PC-3 (cell line): ENCODE results near the gene MMP15. TPM values are rescaled to one million over a fixed set of nuclear protein-coding genes. Genes with fewer than 3 reads are reported as not detected.

ENCODE experiments used
- ATAC-seq: fragments of 200-7000 bp; cut with Tn5 transposase; 2 replicates; pipeline ENCODE4 v1.9.1; 2020; ENCODE audit warnings: mild to moderate bottlenecking, moderate library complexity
- BruUV-seq: library from RNA; stranded (reverse); fragments of 400-500 nt; replicated peaks from 2 replicates; lab custom pipeline; 2021; lab: Mats Ljungman, UMichigan
- CTCF ChIA-PET: fragments of 300-600 bp; sonication (Branson Sonifier 250); formaldehyde crosslinking; loops from one replicate; lab custom pipeline; 2022; ENCODE audit warnings: antibody characterized with exemption; lab: Charles Lee
- POLR2A ChIA-PET: fragments of 300-600 bp; sonication (Branson Sonifier 250); formaldehyde crosslinking; loops from one replicate; lab custom pipeline; 2022; ENCODE audit warnings: antibody characterized with exemption; ENCODE audit not compliant: unreplicated experiment; lab: Charles Lee
- DNase-seq: peaks from one replicate; pipeline ENCODE4 v3.0.0-alpha.2; 2015
- H2AFZ ChIP-seq: fragments of 300-600 bp; sonication (generic); 2 replicates; pipeline ENCODE4 v1.6.0; 2016; ENCODE audit warnings: antibody characterized with exemption, low read length
- H3F3A ChIP-seq: fragments of 300-600 bp; sonication (generic); one replicate; pipeline ENCODE4 v1.6.0; 2017; ENCODE audit warnings: antibody characterized with exemption, low read length, control low read depth, mild to moderate bottlenecking; ENCODE audit not compliant: unreplicated experiment
- H3K27ac ChIP-seq: fragments of 300-600 bp; sonication (generic); 2 replicates; pipeline ENCODE4 v1.5.1; 2016; ENCODE audit warnings: mild to moderate bottlenecking, low read length
- H3K27me3 ChIP-seq: fragments of 300-600 bp; sonication (generic); 2 replicates; pipeline ENCODE4 v1.6.1; 2016; ENCODE audit warnings: low read length, mixed read lengths
- H3K36me3 ChIP-seq: fragments of 300-600 bp; sonication (generic); 2 replicates; pipeline ENCODE4 v1.6.1; 2016; ENCODE audit warnings: low read depth, mixed run types, low read length, mixed read lengths
- H3K4me1 ChIP-seq: fragments of 300-600 bp; sonication (generic); 2 replicates; pipeline ENCODE4 v1.5.1; 2016; ENCODE audit warnings: low read length; ENCODE audit not compliant: insufficient read depth
- H3K4me2 ChIP-seq: fragments of 300-600 bp; sonication (generic); 2 replicates; pipeline ENCODE4 v1.6.0; 2016; ENCODE audit warnings: low read length
- H3K4me3 ChIP-seq: fragments of 300-600 bp; sonication (generic); 2 replicates; pipeline ENCODE4 v1.5.1; 2016; ENCODE audit warnings: mild to moderate bottlenecking, low read length, mixed read lengths
- H3K79me2 ChIP-seq: fragments of 300-600 bp; sonication (generic); 2 replicates; pipeline ENCODE4 v1.6.1; 2017; ENCODE audit warnings: low read length, mixed read lengths
- H3K9ac ChIP-seq: fragments of 300-600 bp; sonication (generic); 2 replicates; pipeline ENCODE4 v1.6.0; 2016; ENCODE audit warnings: mild to moderate bottlenecking, low read length
- H3K9me2 ChIP-seq: fragments of 300-600 bp; sonication (generic); replicated peaks from 2 replicates; pipeline ENCODE4 v1.6.1; 2016; ENCODE audit warnings: mixed run types, low read length, mixed read lengths
- H3K9me3 ChIP-seq: fragments of 300-600 bp; sonication (generic); 2 replicates; pipeline ENCODE4 v1.6.1; 2016; ENCODE audit warnings: low read length, mixed read lengths
- H4K20me1 ChIP-seq: fragments of 300-600 bp; sonication (generic); 2 replicates; pipeline ENCODE4 v1.6.1; 2016; ENCODE audit warnings: low read length, mixed read lengths
- CTCF ChIP-seq: fragments of 300-600 bp; sonication (generic); conservative IDR thresholded peaks from 2 replicates; pipeline ENCODE4 v1.5.1; 2017; ENCODE audit warnings: antibody characterized with exemption, low read depth, mild to moderate bottlenecking, low read length
- EZH2 ChIP-seq: fragments of 300-600 bp; sonication (generic); IDR thresholded peaks from one replicate; pipeline ENCODE4 v1.6.1; 2017; ENCODE audit warnings: antibody characterized with exemption, mild to moderate bottlenecking, low read length; ENCODE audit not compliant: unreplicated experiment
- EZH2phosphoT487 ChIP-seq: fragments of 300-600 bp; sonication (generic); IDR thresholded peaks from 2 replicates; pipeline ENCODE4 v1.6.1; 2018; ENCODE audit warnings: mild to moderate bottlenecking, antibody characterized with exemption, low read length, borderline replicate concordance
- intact Hi-C: fragments of 100-400 bp; cut with micrococcal nuclease; formaldehyde crosslinking; loops from 2 replicates; pipeline ENCODE4 v1.9.0; 2023
- total RNA-seq: library from RNA; depleted of rRNA; stranded (reverse); fragments of >200 nt; gene quantifications from 2 replicates; pipeline ENCODE4 v1.2.3, GENCODE V29; 2014

MMP15 gene
- total RNA-seq, 1 experiment from 2014 or later, result 6.3 TPM

- Histone ChIP-seq H3K27ac (no peak overlapping the region), H3K79me2 (no peaks in the 10 kb centered on the region), H3K4me1 (no peaks in the 10 kb centered on the region), H2AFZ (no peak overlapping the region), H3K9me2 (no peaks in the 10 kb centered on the region), H3K9ac (no peak overlapping the region), H4K20me1 (no peaks in the 10 kb centered on the region), H3F3A (no peaks in the 10 kb centered on the region), H3K4me2 (no peak overlapping the region), H3K9me3 (no peaks in the 10 kb centered on the region), H3K4me3 (no peak overlapping the region), H3K36me3 (no peaks in the 10 kb centered on the region), H3K27me3 (no peaks in the 10 kb centered on the region)
- no peak for DNase-seq
- intact Hi-C loops, result no loop called here
- POLR2A ChIA-PET, result no interaction called here
- no peak for ATAC-seq
- CTCF ChIA-PET, result interaction anchor here (0.6 kb wide), 1 partner anchor 675 kb away, joined by 3 read pairs; no protein-coding TSS in a partner anchor
- BruUV-seq, result no TSS peak
- no peak for TF ChIP-seq CTCF
Observed at GRCh38 chr16:57985204-57986181, 40.1 kb upstream of the MMP15 start.

- H3K9me3 ChIP-seq, result no peaks in the 10 kb centered on the region
- no peak overlapping the region for H3K27ac ChIP-seq
- DNase-seq, result no peak
- no peaks in the 10 kb centered on the region for H4K20me1 ChIP-seq
- H3K9me2 ChIP-seq, result no peaks in the 10 kb centered on the region
- no peak overlapping the region for H3K4me3 ChIP-seq
- ATAC-seq, result no peak
- no peaks in the 10 kb centered on the region for H3K79me2 ChIP-seq
- intact Hi-C loops, result no loop called here
- CTCF ChIA-PET, result no interaction called here
- H3K36me3 ChIP-seq, result no peaks in the 10 kb centered on the region
- H3F3A ChIP-seq, result no peaks in the 10 kb centered on the region
- POLR2A ChIA-PET, result no interaction called here
- BruUV-seq, result no TSS peak
- no peaks in the 10 kb centered on the region for H3K4me1 ChIP-seq
- no peak overlapping the region for H2AFZ ChIP-seq
- no peak overlapping the region for H3K4me2 ChIP-seq
- no peak overlapping the region for H3K9ac ChIP-seq
- H3K27me3 ChIP-seq, result no peaks in the 10 kb centered on the region
- no peak for TF ChIP-seq CTCF
- TF ChIP-seq EZH2, result no peak
- no peak for TF ChIP-seq EZH2phosphoT487
Observed at GRCh38 chr16:57986196-57986595, 39.4 kb upstream of the MMP15 start.
